ENCODE data around the gene NFKBIL1.

DNA sequence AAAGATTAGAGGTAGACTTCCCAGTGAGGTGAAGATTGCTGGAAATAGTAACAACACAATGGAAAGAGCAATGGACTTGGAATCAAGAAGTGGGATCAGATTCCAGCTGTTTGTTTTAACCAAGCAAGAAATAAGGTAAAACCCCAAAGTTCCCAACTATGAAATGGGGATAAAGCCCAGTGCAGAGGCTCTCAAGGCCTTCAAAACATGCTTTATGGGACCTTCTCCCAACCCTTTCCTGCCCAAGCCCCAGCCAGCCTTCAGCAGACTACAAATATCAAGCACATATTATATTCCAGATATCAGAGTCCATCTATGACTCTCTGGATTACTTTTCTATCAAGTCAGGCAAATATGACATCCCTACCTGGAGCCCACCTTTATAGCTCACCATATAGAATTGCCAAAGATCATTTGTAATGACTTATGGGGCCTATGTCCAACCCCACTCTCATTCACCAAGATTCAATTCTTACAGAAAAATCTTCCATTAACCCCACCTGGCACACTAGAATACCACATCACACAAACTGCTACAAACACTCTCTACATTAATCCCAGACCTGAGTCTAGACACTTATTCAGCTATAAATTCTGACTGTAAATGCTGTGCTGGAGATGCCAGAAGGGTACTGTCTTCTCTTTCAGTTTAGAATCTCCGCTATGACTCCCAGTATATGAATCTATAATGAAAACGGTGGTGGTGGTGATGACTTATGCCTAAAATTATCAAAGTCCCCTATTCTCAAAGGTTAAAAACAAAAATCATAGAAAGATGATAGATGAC, 11.7 kb upstream of the NFKBIL1 start:
- TF ChIP-seq CREB1 (CRISPR knock-in tag; IDR thresholded peaks at IDR 0.05): no peak
- TF ChIP-seq NR1H2 (CRISPR knock-in tag; IDR thresholded peaks at IDR 0.05): no peak
- TF ChIP-seq, protein P1, sequence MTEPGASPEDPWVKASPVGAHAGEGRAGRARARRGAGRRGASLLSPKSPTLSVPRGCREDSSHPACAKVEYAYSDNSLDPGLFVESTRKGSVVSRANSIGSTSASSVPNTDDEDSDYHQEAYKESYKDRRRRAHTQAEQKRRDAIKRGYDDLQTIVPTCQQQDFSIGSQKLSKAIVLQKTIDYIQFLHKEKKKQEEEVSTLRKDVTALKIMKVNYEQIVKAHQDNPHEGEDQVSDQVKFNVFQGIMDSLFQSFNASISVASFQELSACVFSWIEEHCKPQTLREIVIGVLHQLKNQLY (CRISPR knock-in tag; IDR thresholded peaks at IDR 0.05): no peak
